GM23248 (cell line): ENCODE data around the gene PAX7.

Source experiments
- EZH2 ChIP-seq: fragments of 200-600 bp; sonication (generic); IDR thresholded peaks from 2 replicates; pipeline ENCODE4 v1.6.1; 2018; ENCODE audit warnings: antibody characterized with exemption, mild to moderate bottlenecking; ENCODE audit not compliant: insufficient read depth, poor library complexity, severe bottlenecking
- EZH2phosphoT487 ChIP-seq: fragments of 200-600 bp; sonication (generic); IDR thresholded peaks from 2 replicates; pipeline ENCODE4 v1.6.1; 2018; ENCODE audit warnings: antibody characterized with exemption, moderate library complexity, mild to moderate bottlenecking, low read depth; ENCODE audit not compliant: insufficient read depth

GRCh38 chr1:18738126-18738525 is 107.5 kb downstream of the PAX7 start:
- TF ChIP-seq EZH2 (no peak), EZH2phosphoT487 (no peak)
